Measurements from ENCODE around the gene SKIDA1. TPM values are rescaled to one million over a fixed set of nuclear protein-coding genes. Genes with fewer than 3 reads are reported as not detected.

SKIDA1 gene
- total and polyA plus RNA-seq, 4 donors, result 0.63 to 2.6 (median 1.6) TPM

DNA sequence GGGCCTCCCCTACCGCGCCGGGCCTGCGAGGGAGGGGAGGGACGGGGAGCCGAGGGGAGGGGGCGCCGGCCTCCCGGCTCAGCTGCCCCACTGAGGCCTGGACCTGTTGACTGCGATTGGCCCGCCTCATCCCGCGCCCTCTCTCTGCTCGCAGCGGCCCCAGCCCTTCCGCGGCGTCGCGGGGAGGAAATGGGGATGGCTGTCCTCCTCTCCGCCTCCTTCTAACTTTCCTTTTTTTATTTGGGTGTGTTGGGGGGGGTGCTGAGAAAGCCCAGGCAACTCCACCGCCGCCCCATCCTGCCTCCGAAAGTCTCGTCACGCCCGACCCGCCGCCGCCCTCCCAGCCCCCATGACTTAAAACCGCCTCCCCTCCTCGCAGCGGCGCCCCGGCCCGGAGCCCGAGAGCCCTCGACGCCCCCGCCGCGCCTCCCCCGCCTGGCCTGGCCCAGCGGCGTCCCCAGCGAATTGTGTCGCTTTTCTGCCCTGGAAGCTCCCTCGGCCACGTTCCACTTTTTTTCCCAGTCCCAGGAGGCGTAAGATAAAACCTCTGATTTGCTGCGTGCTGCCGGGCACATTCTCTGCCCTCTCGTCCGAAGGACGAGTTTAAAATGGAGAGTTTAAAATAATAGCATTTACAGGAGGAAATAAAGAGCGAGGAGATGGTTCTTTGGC lies 842 bp upstream of the SKIDA1 start:
- peak; percentile 82 for DNase-seq (ENCODE audit: low spot score)
- no peaks in the 10 kb centered on the region for H3K9me3 ChIP-seq (ENCODE audit: control insufficient read depth in 4 of 4, low read length in 3 of 4)
- peak overlapping the region; percentile 96 to 97 for H3K27ac ChIP-seq (ENCODE audit: low read depth in 1 of 2, low read length in 2 of 2)
- 2% methylated on average over 56 of the region's 56 CpGs for WGBS
- H3K4me1 ChIP-seq (ENCODE audit: control insufficient read depth in 4 of 4, insufficient read depth in 4 of 4, low read length in 3 of 4), result peaks cover 0 to 23% (median 7%) of the 10 kb centered on the region in 4 donors
- H3K27me3 ChIP-seq (ENCODE audit: control insufficient read depth in 4 of 4, insufficient read depth in 4 of 4, low read length in 3 of 4), result no peaks in the 10 kb centered on the region
- TF ChIP-seq, protein P1, sequence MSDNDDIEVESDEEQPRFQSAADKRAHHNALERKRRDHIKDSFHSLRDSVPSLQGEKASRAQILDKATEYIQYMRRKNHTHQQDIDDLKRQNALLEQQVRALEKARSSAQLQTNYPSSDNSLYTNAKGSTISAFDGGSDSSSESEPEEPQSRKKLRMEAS (IDR thresholded peaks at IDR 0.05), result no peak
- TF ChIP-seq JUND (IDR thresholded peaks at IDR 0.05) (no peak), HNF4G (IDR thresholded peaks at IDR 0.05) (no peak), NR2F2 (IDR thresholded peaks at IDR 0.05) (no peak), HNF4A (conservative IDR thresholded peaks at IDR 0.05) (peak in 1 of 2 donors; percentile 29), RAD21 (IDR thresholded peaks at IDR 0.05) (no peak), RXRA (IDR thresholded peaks at IDR 0.05) (no peak), EGR1 (IDR thresholded peaks at IDR 0.05; ENCODE audit: low read depth in 2 of 2) (peak; percentile 51 to 59), SP1 (IDR thresholded peaks at IDR 0.05) (no peak), YY1 (IDR thresholded peaks at IDR 0.05) (no peak), FOXA2 (IDR thresholded peaks at IDR 0.05) (no peak), FOXA1 (IDR thresholded peaks at IDR 0.05) (no peak), GABPA (IDR thresholded peaks at IDR 0.05 in 1 of 2, conservative IDR thresholded peaks at IDR 0.05 in 1 of 2) (no peak), TAF1 (conservative IDR thresholded peaks at IDR 0.05) (peak; percentile 52)
- TF ChIP-seq, protein P2, sequence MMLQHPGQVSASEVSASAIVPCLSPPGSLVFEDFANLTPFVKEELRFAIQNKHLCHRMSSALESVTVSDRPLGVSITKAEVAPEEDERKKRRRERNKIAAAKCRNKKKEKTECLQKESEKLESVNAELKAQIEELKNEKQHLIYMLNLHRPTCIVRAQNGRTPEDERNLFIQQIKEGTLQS (IDR thresholded peaks at IDR 0.05), result no peak
- TF ChIP-seq, protein P3, sequence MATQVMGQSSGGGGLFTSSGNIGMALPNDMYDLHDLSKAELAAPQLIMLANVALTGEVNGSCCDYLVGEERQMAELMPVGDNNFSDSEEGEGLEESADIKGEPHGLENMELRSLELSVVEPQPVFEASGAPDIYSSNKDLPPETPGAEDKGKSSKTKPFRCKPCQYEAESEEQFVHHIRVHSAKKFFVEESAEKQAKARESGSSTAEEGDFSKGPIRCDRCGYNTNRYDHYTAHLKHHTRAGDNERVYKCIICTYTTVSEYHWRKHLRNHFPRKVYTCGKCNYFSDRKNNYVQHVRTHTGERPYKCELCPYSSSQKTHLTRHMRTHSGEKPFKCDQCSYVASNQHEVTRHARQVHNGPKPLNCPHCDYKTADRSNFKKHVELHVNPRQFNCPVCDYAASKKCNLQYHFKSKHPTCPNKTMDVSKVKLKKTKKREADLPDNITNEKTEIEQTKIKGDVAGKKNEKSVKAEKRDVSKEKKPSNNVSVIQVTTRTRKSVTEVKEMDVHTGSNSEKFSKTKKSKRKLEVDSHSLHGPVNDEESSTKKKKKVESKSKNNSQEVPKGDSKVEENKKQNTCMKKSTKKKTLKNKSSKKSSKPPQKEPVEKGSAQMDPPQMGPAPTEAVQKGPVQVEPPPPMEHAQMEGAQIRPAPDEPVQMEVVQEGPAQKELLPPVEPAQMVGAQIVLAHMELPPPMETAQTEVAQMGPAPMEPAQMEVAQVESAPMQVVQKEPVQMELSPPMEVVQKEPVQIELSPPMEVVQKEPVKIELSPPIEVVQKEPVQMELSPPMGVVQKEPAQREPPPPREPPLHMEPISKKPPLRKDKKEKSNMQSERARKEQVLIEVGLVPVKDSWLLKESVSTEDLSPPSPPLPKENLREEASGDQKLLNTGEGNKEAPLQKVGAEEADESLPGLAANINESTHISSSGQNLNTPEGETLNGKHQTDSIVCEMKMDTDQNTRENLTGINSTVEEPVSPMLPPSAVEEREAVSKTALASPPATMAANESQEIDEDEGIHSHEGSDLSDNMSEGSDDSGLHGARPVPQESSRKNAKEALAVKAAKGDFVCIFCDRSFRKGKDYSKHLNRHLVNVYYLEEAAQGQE (IDR thresholded peaks at IDR 0.05), result peak; percentile 17
- TF ChIP-seq, protein P4, sequence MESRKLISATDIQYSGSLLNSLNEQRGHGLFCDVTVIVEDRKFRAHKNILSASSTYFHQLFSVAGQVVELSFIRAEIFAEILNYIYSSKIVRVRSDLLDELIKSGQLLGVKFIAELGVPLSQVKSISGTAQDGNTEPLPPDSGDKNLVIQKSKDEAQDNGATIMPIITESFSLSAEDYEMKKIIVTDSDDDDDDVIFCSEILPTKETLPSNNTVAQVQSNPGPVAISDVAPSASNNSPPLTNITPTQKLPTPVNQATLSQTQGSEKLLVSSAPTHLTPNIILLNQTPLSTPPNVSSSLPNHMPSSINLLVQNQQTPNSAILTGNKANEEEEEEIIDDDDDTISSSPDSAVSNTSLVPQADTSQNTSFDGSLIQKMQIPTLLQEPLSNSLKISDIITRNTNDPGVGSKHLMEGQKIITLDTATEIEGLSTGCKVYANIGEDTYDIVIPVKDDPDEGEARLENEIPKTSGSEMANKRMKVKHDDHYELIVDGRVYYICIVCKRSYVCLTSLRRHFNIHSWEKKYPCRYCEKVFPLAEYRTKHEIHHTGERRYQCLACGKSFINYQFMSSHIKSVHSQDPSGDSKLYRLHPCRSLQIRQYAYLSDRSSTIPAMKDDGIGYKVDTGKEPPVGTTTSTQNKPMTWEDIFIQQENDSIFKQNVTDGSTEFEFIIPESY (IDR thresholded peaks at IDR 0.05), result no peak
- TF ChIP-seq, protein P5, sequence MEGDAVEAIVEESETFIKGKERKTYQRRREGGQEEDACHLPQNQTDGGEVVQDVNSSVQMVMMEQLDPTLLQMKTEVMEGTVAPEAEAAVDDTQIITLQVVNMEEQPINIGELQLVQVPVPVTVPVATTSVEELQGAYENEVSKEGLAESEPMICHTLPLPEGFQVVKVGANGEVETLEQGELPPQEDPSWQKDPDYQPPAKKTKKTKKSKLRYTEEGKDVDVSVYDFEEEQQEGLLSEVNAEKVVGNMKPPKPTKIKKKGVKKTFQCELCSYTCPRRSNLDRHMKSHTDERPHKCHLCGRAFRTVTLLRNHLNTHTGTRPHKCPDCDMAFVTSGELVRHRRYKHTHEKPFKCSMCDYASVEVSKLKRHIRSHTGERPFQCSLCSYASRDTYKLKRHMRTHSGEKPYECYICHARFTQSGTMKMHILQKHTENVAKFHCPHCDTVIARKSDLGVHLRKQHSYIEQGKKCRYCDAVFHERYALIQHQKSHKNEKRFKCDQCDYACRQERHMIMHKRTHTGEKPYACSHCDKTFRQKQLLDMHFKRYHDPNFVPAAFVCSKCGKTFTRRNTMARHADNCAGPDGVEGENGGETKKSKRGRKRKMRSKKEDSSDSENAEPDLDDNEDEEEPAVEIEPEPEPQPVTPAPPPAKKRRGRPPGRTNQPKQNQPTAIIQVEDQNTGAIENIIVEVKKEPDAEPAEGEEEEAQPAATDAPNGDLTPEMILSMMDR (IDR thresholded peaks at IDR 0.05; ENCODE audit: low read depth, low read length, missing input control), result no peak
- H3K9ac ChIP-seq (ENCODE audit: low read depth in 1 of 2, low read length in 2 of 2), result peak overlapping the region; percentile 98 to 99
- H3K4me3 ChIP-seq (ENCODE audit: low read depth in 1 of 3, low read length in 3 of 3), result peak overlapping the region; percentile 74 to 82 (median 74)
- H3K36me3 ChIP-seq (ENCODE audit: control insufficient read depth in 4 of 4, insufficient read depth in 3 of 4, low read depth in 1 of 4, low read length in 3 of 4), result no peaks in the 10 kb centered on the region

Data from liver (tissue), 9 donors.